Transverse colon (tissue), 3 donors: ENCODE data around the gene LARP1.

Experiments used
- CTCF ChIP-seq, 5 experiments: fragments of 200-600 bp in 3 of 5; fragments of 450-650 bp in 2 of 5; sonication (generic) in 3 of 5; IDR thresholded peaks; 1 replicate in 2 of 5; 2 replicates in 3 of 5; pipeline ENCODE4 v1.5.1; 2016 to 2017; ENCODE audit warnings: antibody characterized with exemption in 5 of 5, inconsistent platforms in 3 of 5, mild to moderate bottlenecking in 2 of 5, moderate library complexity in 1 of 5
- EP300 ChIP-seq: sonication (generic); formaldehyde crosslinking; IDR thresholded peaks from one replicate; pipeline ENCODE4 v1.6.1; 2017; ENCODE audit warnings: antibody characterized with exemption, low read depth

GRCh38 chr5:154762261-154762660, 7.1 kb downstream of the LARP1 start:
- TF ChIP-seq CTCF (IDR thresholded peaks at IDR 0.05), result no peak
- no peak for TF ChIP-seq EP300
